Measurements from ENCODE around the gene CRACDL.

CRACDL gene

GRCh38 chr2:98926601-98927000 is 9.4 kb downstream of the CRACDL start:
- no peak for DNase-seq (ENCODE audit: low read depth in 2 of 2)

GRCh38 chr2:98924910-98925309 is 11.1 kb downstream of the CRACDL start:
- DNase-seq (ENCODE audit: low read depth in 2 of 2), result no peak

- DNase-seq (ENCODE audit: low read depth in 2 of 2), result no peak
Observed at GRCh38 chr2:98924038-98924830, 11.8 kb downstream of the CRACDL start.

GRCh38 chr2:98923244-98923940 is 12.6 kb downstream of the CRACDL start:
- no peak for DNase-seq (ENCODE audit: low read depth in 2 of 2)

GRCh38 chr2:98921062-98921461 is 15.0 kb downstream of the CRACDL start:
- no peak for DNase-seq (ENCODE audit: low read depth in 2 of 2)

GRCh38 chr2:98917031-98917471 is 19.0 kb downstream of the CRACDL start:
- DNase-seq (ENCODE audit: low read depth in 2 of 2), result no peak

- DNase-seq (ENCODE audit: low read depth in 2 of 2), result no peak
Observed at GRCh38 chr2:98915751-98916358, 20.2 kb downstream of the CRACDL start.

GRCh38 chr2:98914713-98915580 is 21.1 kb downstream of the CRACDL start:
- no peak for DNase-seq (ENCODE audit: low read depth in 2 of 2)

- no peak for DNase-seq (ENCODE audit: low read depth in 2 of 2)
Observed at GRCh38 chr2:98913916-98914712, 21.9 kb downstream of the CRACDL start.

- DNase-seq (ENCODE audit: low read depth in 2 of 2), result no peak
Observed at GRCh38 chr2:98912957-98913915, 22.8 kb downstream of the CRACDL start.

GRCh38 chr2:98912221-98912851 is 23.7 kb downstream of the CRACDL start:
- no peak for DNase-seq (ENCODE audit: low read depth in 2 of 2)

- peak in 1 of 2 donors; percentile 19 for DNase-seq (ENCODE audit: low read depth in 2 of 2)
Observed at GRCh38 chr2:98911376-98912154, 24.5 kb downstream of the CRACDL start.

GRCh38 chr2:98911126-98911375 is 25.0 kb downstream of the CRACDL start:
- DNase-seq (ENCODE audit: low read depth in 2 of 2), result no peak

- DNase-seq (ENCODE audit: low read depth in 2 of 2), result no peak
Observed at GRCh38 chr2:98910349-98911125, 25.5 kb downstream of the CRACDL start.

GRCh38 chr2:98909317-98910211 is 26.5 kb downstream of the CRACDL start:
- DNase-seq (ENCODE audit: low read depth in 2 of 2), result no peak

GRCh38 chr2:98908931-98909316 is 27.1 kb downstream of the CRACDL start:
- no peak for DNase-seq (ENCODE audit: low read depth in 2 of 2)

All from stimulated activated CD8-positive, alpha-beta memory T cell treated with anti-CD3 and anti-CD28 coated beads, Interleukin-15, amount 100 ng/mL, for 48 hours (primary cell).